ENCODE results near the gene EPHA5. TPM values are rescaled to one million over a fixed set of nuclear protein-coding genes. Genes with fewer than 3 reads are reported as not detected.

EPHA5 gene
- total and polyA plus RNA-seq, 7 donors, result 0.01 to 0.06 (median 0.01) TPM; not detected in 4

- Histone ChIP-seq H3K4me3 (no peak overlapping the region), H3K27ac (no peak overlapping the region), H3K27me3 (ENCODE audit: insufficient read depth in 3 of 3, low read length in 2 of 3) (no peaks in the 10 kb centered on the region), H3K9me3 (no peaks in the 10 kb centered on the region), H3K4me1 (no peaks in the 10 kb centered on the region), H3K36me3 (ENCODE audit: insufficient read depth in 1 of 2, low read depth in 1 of 2) (no peaks in the 10 kb centered on the region)
- intact Hi-C loops (cut with DNase I), result no loop called here
- ATAC-seq (no peak), DNase-seq (no peak)
- TF ChIP-seq, protein P1, sequence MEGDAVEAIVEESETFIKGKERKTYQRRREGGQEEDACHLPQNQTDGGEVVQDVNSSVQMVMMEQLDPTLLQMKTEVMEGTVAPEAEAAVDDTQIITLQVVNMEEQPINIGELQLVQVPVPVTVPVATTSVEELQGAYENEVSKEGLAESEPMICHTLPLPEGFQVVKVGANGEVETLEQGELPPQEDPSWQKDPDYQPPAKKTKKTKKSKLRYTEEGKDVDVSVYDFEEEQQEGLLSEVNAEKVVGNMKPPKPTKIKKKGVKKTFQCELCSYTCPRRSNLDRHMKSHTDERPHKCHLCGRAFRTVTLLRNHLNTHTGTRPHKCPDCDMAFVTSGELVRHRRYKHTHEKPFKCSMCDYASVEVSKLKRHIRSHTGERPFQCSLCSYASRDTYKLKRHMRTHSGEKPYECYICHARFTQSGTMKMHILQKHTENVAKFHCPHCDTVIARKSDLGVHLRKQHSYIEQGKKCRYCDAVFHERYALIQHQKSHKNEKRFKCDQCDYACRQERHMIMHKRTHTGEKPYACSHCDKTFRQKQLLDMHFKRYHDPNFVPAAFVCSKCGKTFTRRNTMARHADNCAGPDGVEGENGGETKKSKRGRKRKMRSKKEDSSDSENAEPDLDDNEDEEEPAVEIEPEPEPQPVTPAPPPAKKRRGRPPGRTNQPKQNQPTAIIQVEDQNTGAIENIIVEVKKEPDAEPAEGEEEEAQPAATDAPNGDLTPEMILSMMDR (IDR thresholded peaks at IDR 0.05), result no peak
- WGBS, 3 donors, result 66 to 72% (median 72%) methylated on average over 1 of the region's 1 CpG
Observed at GRCh38 chr4:65617416-65617815, 52.9 kb downstream of the EPHA5 start.

DNA sequence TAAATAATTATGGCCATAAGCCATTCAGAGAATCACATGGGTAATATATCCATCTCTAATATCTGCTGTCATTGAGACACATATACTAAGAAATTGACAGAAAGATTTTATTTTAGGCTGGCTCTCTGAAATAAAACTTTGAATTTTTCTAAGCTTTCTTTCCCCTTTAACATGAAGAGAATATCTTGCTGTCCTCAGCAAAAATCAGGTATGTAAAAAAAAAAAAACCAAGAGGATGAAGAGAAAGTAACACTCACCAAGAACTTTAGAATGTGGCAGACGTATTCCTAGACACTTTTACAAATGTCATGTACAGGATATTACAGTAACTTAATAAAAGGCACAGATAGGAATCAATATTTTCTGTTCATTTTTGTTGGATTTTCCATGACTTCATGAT is 65.8 kb downstream of the EPHA5 start:
- H3K9me3 ChIP-seq, result no peaks in the 10 kb centered on the region
- TF ChIP-seq, protein P1 (IDR thresholded peaks at IDR 0.05), result no peak
- no peaks in the 10 kb centered on the region for H3K4me1 ChIP-seq
- intact Hi-C loops (cut with DNase I), result no loop called here
- 66 to 81% (median 78%) methylated on average over 1 of the region's 1 CpG for WGBS, 3 donors
- no peak overlapping the region for H3K27ac ChIP-seq
- no peaks in the 10 kb centered on the region for H3K27me3 ChIP-seq (ENCODE audit: insufficient read depth in 3 of 3, low read length in 2 of 3)
- ATAC-seq (no peak), DNase-seq (no peak)
- H3K36me3 ChIP-seq (ENCODE audit: insufficient read depth in 1 of 2, low read depth in 1 of 2), result no peaks in the 10 kb centered on the region
- H3K4me3 ChIP-seq, result no peak overlapping the region

DNA sequence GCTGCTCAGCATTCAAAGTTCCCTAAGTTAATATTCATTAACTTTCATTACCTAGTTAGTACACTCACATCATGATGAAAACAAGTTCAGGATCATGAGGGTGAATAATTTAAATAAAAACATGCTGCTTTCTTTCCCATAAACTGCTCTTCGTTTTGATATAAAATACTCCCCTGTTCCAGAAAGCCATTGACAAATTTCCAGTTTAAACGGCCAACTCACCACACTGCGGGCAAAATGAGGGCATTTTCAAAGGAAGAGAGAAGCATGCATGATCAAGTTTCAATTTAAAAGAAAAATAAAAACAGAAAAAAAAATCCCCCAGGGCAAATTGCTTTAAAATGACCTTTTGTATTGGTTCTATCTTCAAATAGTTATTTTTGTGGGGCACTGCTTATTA is 69.6 kb downstream of the EPHA5 start:
- no peaks in the 10 kb centered on the region for H3K4me1 ChIP-seq
- H3K27ac ChIP-seq, result no peak overlapping the region
- no peak overlapping the region for H3K4me3 ChIP-seq
- DNase-seq (no peak), ATAC-seq (no peak)
- 19 to 23% (median 22%) methylated on average over 3 of the region's 3 CpGs for WGBS, 3 donors
- TF ChIP-seq, protein P1 (IDR thresholded peaks at IDR 0.05), result no peak
- intact Hi-C loops (cut with DNase I), result no loop called here
- H3K9me3 ChIP-seq, result no peaks in the 10 kb centered on the region
- H3K27me3 ChIP-seq (ENCODE audit: insufficient read depth in 3 of 3, low read length in 2 of 3), result no peaks in the 10 kb centered on the region
- no peaks in the 10 kb centered on the region for H3K36me3 ChIP-seq (ENCODE audit: insufficient read depth in 1 of 2, low read depth in 1 of 2)

- H3K4me1 ChIP-seq, result no peaks in the 10 kb centered on the region
- no peak for ATAC-seq
- DNase-seq, result no peak
- WGBS, 3 donors, result 92 to 93% (median 92%) methylated on average over 2 of the region's 2 CpGs
- TF ChIP-seq, protein P1 (IDR thresholded peaks at IDR 0.05), result no peak
- intact Hi-C loops (cut with DNase I), result no loop called here
- H3K36me3 ChIP-seq (ENCODE audit: insufficient read depth in 1 of 2, low read depth in 1 of 2), result no peaks in the 10 kb centered on the region
- no peak overlapping the region for H3K4me3 ChIP-seq
- H3K9me3 ChIP-seq, result no peaks in the 10 kb centered on the region
- H3K27me3 ChIP-seq (ENCODE audit: insufficient read depth in 3 of 3, low read length in 2 of 3), result no peaks in the 10 kb centered on the region
- H3K27ac ChIP-seq, result no peak overlapping the region
Observed at GRCh38 chr4:65599340-65599739, 70.9 kb downstream of the EPHA5 start.

DNA sequence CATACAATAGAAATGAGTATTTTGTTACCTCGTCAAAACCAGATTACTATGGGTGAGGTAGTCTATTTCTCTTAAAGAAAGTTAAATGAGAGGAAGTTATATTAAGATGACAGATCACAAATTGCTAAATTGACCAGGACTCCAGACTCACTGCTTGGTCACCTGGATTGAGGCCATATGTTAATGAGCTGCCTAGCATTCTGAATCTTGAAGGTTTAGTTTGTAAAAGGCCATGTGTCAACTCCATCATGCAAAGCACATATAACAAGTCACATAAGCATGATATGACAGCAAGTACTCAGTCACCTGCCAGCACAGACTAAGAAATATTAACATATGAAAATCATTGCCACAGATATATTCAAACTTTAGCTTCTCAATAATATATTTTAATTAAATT is 72.6 kb downstream of the EPHA5 start:
- Histone ChIP-seq H3K27ac (no peak overlapping the region), H3K4me3 (no peak overlapping the region), H3K4me1 (no peaks in the 10 kb centered on the region), H3K9me3 (no peaks in the 10 kb centered on the region), H3K27me3 (ENCODE audit: insufficient read depth in 3 of 3, low read length in 2 of 3) (no peaks in the 10 kb centered on the region), H3K36me3 (ENCODE audit: insufficient read depth in 1 of 2, low read depth in 1 of 2) (no peaks in the 10 kb centered on the region)
- ATAC-seq, result no peak
- intact Hi-C loops (cut with DNase I), result no loop called here
- TF ChIP-seq, protein P1 (IDR thresholded peaks at IDR 0.05), result no peak
- DNase-seq, result no peak
- WGBS, 3 donors, result 81 to 89% (median 85%) methylated on average over 1 of the region's 1 CpG

Measured in psoas muscle (tissue), 8 donors.